Urinary bladder (tissue), 4 donors: Measurements from ENCODE around the gene FAS. TPM values are rescaled to one million over a fixed set of nuclear protein-coding genes. Genes with fewer than 3 reads are reported as not detected.
A peak's percentile ranks its signal among the peaks of the same experiment; 100 is the strongest.

ENCODE experiments used
- DNase-seq: peaks from one replicate; pipeline ENCODE4 v3.0.0-alpha.2; 2015; ENCODE audit errors: extremely low spot score
- H3K27ac ChIP-seq: one replicate; pipeline ENCODE4 v1.5.1; 2013; ENCODE audit warnings: low read depth, mild to moderate bottlenecking, moderate library complexity
- H3K36me3 ChIP-seq: one replicate; pipeline ENCODE4 v1.6.1; 2013; ENCODE audit warnings: mild to moderate bottlenecking, moderate library complexity; ENCODE audit not compliant: insufficient read depth
- H3K4me1 ChIP-seq: one replicate; pipeline ENCODE4 v1.6.1; 2013; ENCODE audit warnings: mild to moderate bottlenecking, moderate library complexity; ENCODE audit not compliant: insufficient read depth
- H3K4me3 ChIP-seq: one replicate; pipeline ENCODE4 v1.5.1; 2013; ENCODE audit warnings: low read depth, low read length
- WGBS: extraction: QIAGEN DNeasy Blood & Tissue Kit; methylation state at CpG from one replicate; pipeline ENCODE4 v1.1.7; 2013; 5-methylcytosine and 5-hydroxymethylcytosine counted together
- polyA plus RNA-seq: library from polyadenylated mRNA; stranded (reverse); fragments of 200-250 nt; gene quantifications from one replicate; pipeline ENCODE4 v1.2.3, GENCODE V29; 2013
- total RNA-seq: library from RNA; depleted of rRNA; stranded (reverse); fragments of >200 nt; gene quantifications from one replicate; pipeline ENCODE4 v1.2.3, GENCODE V29; 2014
- donor health status: healthy with polysubstance abuse.
- donor health status: healthy.

FAS gene
- total RNA-seq (48.3 TPM), polyA plus RNA-seq (9.5 TPM)

DNA sequence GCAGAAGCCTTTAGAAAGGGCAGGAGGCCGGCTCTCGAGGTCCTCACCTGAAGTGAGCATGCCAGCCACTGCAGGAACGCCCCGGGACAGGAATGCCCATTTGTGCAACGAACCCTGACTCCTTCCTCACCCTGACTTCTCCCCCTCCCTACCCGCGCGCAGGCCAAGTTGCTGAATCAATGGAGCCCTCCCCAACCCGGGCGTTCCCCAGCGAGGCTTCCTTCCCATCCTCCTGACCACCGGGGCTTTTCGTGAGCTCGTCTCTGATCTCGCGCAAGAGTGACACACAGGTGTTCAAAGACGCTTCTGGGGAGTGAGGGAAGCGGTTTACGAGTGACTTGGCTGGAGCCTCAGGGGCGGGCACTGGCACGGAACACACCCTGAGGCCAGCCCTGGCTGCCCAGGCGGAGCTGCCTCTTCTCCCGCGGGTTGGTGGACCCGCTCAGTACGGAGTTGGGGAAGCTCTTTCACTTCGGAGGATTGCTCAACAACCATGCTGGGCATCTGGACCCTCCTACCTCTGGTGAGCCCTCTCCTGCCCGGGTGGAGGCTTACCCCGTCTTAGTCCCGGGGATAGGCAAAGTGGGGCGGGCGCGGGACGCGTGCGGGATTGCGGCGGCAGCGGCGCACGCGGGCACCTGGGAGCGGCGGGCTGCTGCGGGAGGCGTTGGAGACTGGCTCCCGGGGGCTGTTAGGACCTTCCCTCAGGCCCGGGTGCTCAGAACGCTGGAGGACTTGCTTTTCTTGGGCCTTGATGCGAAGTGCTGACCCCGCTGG lies at the start of gene FAS:
TSS of gene FAS (plus strand) at position 415 of the 777 bp plus-strand sequence. CDS start at position 494, 79 bp downstream.
- under 1% methylated on average over 51 of the region's 51 CpGs for WGBS
- no peak for DNase-seq
- Histone ChIP-seq H3K27ac (peak within 1 kb of the TSS; percentile 96), H3K4me3 (peak within 1 kb of the TSS; percentile 86), H3K4me1 (no peaks in the 10 kb centered on the region), H3K36me3 (no peaks in the 10 kb centered on the region)

- no peaks in the 10 kb centered on the region for H3K36me3 ChIP-seq
- WGBS: 60% methylated on average over 6 of the region's 6 CpGs
- H3K27ac ChIP-seq: no peak overlapping the region
- no peak overlapping the region for H3K4me3 ChIP-seq
- H3K4me1 ChIP-seq: no peaks in the 10 kb centered on the region
- DNase-seq: no peak
These were observed 49.6 kb upstream of the FAS start for GRCh38 chr10:88941026-88941425.

DNA sequence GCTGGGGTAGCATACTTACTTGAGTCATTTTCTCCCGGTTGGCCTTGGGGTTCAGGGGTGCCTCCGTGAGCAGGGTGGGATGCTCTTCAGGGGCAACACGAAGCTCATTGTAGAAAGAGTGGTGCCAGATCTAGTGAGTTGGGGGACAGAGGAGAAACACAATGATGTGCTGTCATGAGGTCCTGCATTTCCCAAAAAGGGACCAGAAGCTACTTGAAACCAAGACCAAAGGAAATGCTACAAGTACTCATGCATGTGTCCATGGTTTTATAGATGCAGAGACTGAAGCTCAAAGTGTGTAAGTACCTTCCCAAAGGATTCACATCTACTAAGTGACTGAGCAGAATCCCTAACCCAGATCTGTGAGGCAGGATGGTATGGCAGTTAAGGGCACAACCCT lies 46.8 kb upstream of the FAS start:
- H3K27ac ChIP-seq: no peak overlapping the region
- WGBS: 50% methylated on average over 3 of the region's 3 CpGs
- no peak for DNase-seq
- no peak overlapping the region for H3K4me3 ChIP-seq
- H3K4me1 ChIP-seq: no peaks in the 10 kb centered on the region
- H3K36me3 ChIP-seq: peaks cover 3% of the 10 kb centered on the region

DNA sequence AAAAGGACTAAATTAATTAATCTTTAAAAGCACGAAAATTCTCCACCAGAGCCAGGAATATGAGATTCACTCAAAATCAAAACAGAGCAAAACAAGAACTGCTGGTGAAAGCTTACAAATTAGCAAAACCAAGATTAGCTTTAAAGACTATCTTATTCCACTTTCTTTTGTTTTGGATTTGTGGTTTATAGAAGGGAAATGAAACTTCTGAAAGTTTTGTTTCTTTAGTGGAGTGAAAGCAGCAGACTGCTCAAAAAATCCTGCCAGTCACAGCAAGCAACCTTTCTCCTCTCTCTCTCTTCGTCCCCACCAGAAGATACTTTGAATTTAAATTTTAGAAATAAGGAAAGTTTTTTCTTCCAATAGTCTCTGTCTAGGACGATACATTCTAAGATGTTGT lies 45.8 kb upstream of the FAS start:
- DNase-seq: no peak
- no peaks in the 10 kb centered on the region for H3K4me1 ChIP-seq
- H3K4me3 ChIP-seq: no peak overlapping the region
- H3K27ac ChIP-seq: no peak overlapping the region
- H3K36me3 ChIP-seq: peaks cover 3% of the 10 kb centered on the region
- 48% methylated on average over 3 of the region's 3 CpGs for WGBS

DNA sequence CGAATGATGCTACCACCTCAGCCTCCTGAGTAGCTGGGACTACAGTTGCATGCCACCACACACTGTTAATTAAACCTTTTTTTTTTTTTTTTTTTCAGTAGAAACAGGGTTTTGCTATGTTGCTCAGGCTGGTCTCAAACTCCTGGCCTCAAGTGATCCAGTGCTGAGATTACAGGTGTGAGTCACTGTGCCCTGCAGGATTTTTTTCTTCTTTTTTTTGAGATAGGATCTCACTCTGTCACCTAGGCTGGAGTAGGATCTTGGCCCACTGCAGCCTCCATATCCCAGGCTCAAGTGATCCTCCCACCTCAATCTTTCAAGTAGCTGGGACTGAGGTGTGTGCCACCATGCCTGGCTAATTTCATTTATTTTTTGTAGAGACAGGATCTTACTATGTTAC lies 44.4 kb upstream of the FAS start:
- no peaks in the 10 kb centered on the region for H3K4me1 ChIP-seq
- no peak for DNase-seq
- WGBS: 58% methylated on average over 1 of the region's 1 CpG
- peaks cover 3% of the 10 kb centered on the region for H3K36me3 ChIP-seq
- H3K27ac ChIP-seq: no peak overlapping the region
- H3K4me3 ChIP-seq: no peak overlapping the region

GRCh38 chr10:88946965-88947590 lies 43.5 kb upstream of the FAS start:
- no peak for DNase-seq
- H3K4me3 ChIP-seq: no peak overlapping the region
- no peaks in the 10 kb centered on the region for H3K4me1 ChIP-seq
- WGBS: 64% methylated on average over 6 of the region's 6 CpGs
- no peak overlapping the region for H3K27ac ChIP-seq
- peaks cover 3% of the 10 kb centered on the region for H3K36me3 ChIP-seq

- WGBS: 37% methylated on average over 2 of the region's 2 CpGs
- Histone ChIP-seq H3K4me1 (no peaks in the 10 kb centered on the region), H3K27ac (peak overlapping the region; percentile 75), H3K36me3 (peaks cover 3% of the 10 kb centered on the region), H3K4me3 (peak overlapping the region; percentile 21)
- DNase-seq: no peak
These were observed 41.5 kb upstream of the FAS start for GRCh38 chr10:88949051-88949450.

GRCh38 chr10:88949912-88950837 lies 40.4 kb upstream of the FAS start:
- H3K27ac ChIP-seq: peak overlapping the region; percentile 74
- DNase-seq: no peak
- peak overlapping the region; percentile 18 for H3K4me3 ChIP-seq
- H3K36me3 ChIP-seq: peaks cover 3% of the 10 kb centered on the region
- WGBS: 31% methylated on average over 3 of the region's 3 CpGs
- H3K4me1 ChIP-seq: no peaks in the 10 kb centered on the region

DNA sequence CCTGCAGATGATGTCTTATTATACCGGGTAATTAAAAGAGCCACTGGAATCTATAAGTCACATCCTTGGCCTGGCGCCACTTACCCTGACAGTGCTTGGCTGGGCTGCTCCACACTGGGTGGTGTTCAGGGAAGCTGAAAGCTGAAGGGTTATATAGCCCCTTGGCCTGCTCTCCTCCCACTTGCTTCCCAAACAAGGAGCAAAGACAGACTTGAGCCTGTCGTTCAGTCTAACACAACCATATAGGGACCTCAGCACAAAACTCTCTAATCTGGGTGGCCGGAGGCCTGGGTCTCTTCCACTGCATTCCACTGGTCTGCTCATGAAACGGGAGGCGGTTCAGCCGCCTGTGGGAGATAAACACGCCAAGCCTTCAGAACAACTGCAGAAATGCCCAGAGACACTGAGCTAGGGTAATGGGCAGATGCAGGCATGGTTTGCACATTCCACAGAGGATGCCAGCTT lies 37.9 kb upstream of the FAS start, which contains the start of gene ACTA2:
TSS of gene ACTA2 (minus strand) at position 127 of the 465 bp plus-strand sequence. CDS start 3,843 bp downstream, outside the sequence.
- peak; percentile 33 for DNase-seq
- no peaks in the 10 kb centered on the region for H3K4me1 ChIP-seq
- H3K36me3 ChIP-seq: no peaks in the 10 kb centered on the region
- H3K4me3 ChIP-seq: peak within 1 kb of the TSS; percentile 54
- 24% methylated on average over 8 of the region's 8 CpGs for WGBS
- peak within 1 kb of the TSS; percentile 89 for H3K27ac ChIP-seq

- peak overlapping the region; percentile 89 for H3K27ac ChIP-seq
- 47% methylated on average over 5 of the region's 5 CpGs for WGBS
- no peak for DNase-seq
- H3K4me3 ChIP-seq: no peak overlapping the region
- H3K4me1 ChIP-seq: no peaks in the 10 kb centered on the region
- no peaks in the 10 kb centered on the region for H3K36me3 ChIP-seq
These were observed 36.9 kb upstream of the FAS start for GRCh38 chr10:88953662-88954061.

- H3K4me1 ChIP-seq: no peaks in the 10 kb centered on the region
- H3K27ac ChIP-seq: no peak overlapping the region
- no peak for DNase-seq
- 61% methylated on average over 4 of the region's 4 CpGs for WGBS
- H3K36me3 ChIP-seq: no peaks in the 10 kb centered on the region
- H3K4me3 ChIP-seq: no peak overlapping the region
These were observed 36.0 kb upstream of the FAS start for GRCh38 chr10:88954458-88955083.

- 91% methylated on average over 1 of the region's 1 CpG for WGBS
- no peaks in the 10 kb centered on the region for H3K36me3 ChIP-seq
- no peak for DNase-seq
- no peaks in the 10 kb centered on the region for H3K4me1 ChIP-seq
- H3K4me3 ChIP-seq: no peak overlapping the region
- H3K27ac ChIP-seq: no peak overlapping the region
These were observed 33.2 kb upstream of the FAS start for GRCh38 chr10:88957381-88957780.

GRCh38 chr10:88958721-88959120 lies 31.9 kb upstream of the FAS start:
- Histone ChIP-seq H3K27ac (no peak overlapping the region), H3K36me3 (no peaks in the 10 kb centered on the region), H3K4me1 (no peaks in the 10 kb centered on the region), H3K4me3 (no peak overlapping the region)
- WGBS: 99% methylated on average over 6 of the region's 6 CpGs
- DNase-seq: no peak
